Pons (tissue), 1 donor: ENCODE measurements around the gene CNGA4.
"Not testable (repeated sequence)": the region's sequence is repeated elsewhere in the genome, so short reads cannot be mapped to it uniquely, and the experiment has no call there.

Source experiments
- DNase-seq: peaks from one replicate; pipeline ENCODE4 v3.0.0-alpha.2; 2016; ENCODE audit warnings: low spot score

Gene CNGA4

GRCh38 chr11:6263662-6264061, 24.8 kb downstream of the CNGA4 start:
- DNase-seq: no peak

- DNase-seq: no peak
Measured at GRCh38 chr11:6268820-6269219, 29.9 kb downstream of the CNGA4 start.

GRCh38 chr11:6269994-6270393, 31.1 kb downstream of the CNGA4 start:
- DNase-seq: no peak

- DNase-seq: no peak
Measured at GRCh38 chr11:6270584-6271246, 31.8 kb downstream of the CNGA4 start.

GRCh38 chr11:6271598-6271997, 32.7 kb downstream of the CNGA4 start:
- DNase-seq: no peak

DNA sequence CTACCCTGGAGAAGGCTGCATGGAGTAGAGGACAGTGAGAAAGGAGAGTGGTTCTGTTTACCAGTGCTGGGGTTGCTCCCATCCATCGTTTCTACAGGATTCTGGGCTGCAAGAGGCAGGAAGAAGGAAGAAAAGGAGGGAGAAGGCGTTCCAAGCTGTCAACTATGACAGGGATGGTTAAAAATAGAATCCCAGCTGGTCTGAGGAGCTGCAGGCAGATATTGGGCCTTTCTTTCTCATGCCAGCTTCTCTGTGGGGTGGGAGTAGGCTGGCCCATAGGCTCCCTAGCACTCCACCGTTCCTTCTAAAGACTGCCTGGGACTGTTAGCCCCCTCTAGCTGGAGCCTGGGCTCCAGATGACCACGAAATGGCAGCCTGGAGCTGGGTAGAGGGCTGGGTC, 34.3 kb downstream of the CNGA4 start:
- DNase-seq: no peak

DNA sequence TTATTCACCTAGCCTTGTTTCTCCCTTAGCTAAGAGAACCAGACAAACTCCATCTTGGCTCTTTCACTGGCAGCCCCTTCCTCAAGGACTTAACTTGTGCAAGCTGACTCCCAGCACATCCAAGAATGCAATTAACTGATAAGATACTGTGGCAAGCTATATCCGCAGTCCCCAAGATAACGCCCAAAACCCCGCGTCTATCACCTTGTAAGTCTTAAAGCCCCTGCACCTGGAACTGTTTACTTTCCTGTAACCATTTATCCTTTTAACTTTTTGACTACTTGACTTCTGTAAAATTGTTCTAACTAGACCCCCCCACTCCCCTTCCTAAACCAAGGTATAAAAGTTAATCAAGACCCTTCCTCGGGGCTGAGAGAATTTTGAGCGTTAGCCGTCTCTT, 41.9 kb downstream of the CNGA4 start:
- not testable (repeated sequence) for DNase-seq

DNA sequence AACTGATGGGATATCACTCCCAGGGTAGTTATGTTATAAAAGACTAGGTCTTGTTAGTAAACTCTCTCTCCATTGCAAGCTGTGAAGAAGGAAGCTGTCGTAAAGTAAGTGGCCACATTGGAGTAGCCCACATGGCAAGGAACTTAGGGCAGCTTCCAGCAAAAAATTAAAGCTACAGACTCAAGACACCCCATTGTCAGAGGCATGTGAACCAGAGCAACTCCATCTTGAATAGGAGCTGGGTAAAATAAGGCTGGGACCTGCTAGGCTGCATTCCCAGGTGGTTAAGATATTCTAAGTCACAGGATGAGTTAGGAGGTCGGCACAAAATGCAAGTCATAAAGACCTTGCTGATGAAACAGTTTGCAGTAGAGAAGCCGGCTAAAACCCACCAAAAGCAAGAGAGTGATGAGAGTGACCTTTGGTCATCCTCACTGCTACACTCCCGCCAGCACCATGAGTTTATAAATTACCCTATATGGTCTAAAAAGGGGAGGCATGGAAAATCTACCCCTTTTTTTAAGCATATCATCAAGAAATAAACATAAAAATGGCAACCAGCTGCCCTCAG, 44.6 kb downstream of the CNGA4 start:
- DNase-seq: no peak

- DNase-seq: no peak
Measured at GRCh38 chr11:6284250-6284649, 45.4 kb downstream of the CNGA4 start.

DNA sequence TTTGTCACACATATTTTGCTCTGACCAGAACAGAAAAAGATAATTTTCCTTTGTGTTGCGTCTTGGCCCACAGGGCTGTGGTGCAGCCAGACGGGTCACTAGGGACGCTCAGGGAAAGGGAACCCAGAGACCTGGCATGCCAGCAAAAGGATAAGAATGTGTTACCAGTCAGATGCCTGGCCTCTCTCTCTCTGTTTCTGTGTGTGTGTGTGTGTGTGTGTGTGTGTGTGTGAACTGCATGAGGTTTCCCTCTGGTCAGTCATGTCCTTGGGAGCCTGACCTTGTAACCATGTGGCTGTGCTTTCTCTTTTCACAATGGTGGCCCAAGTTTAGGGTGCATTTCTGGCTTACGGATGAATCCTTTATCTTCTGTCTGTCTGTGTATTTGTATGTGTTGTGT, 46.1 kb downstream of the CNGA4 start:
- DNase-seq: no peak
